OCI-LY7 (cell line): ENCODE measurements around the gene CDK5R2. TPM values are rescaled to one million over a fixed set of nuclear protein-coding genes. Genes with fewer than 3 reads are reported as not detected.

ENCODE experiments used
- BruUV-seq: library from RNA; stranded (reverse); fragments of 400-500 nt; replicated peaks from 2 replicates; lab custom pipeline; 2021; lab: Mats Ljungman, UMichigan
- CTCF ChIA-PET: fragments of 300-600 bp; sonication (Branson Sonifier 250); formaldehyde crosslinking; loops from one replicate; lab custom pipeline; 2022; ENCODE audit warnings: antibody characterized with exemption; ENCODE audit not compliant: unreplicated experiment; lab: Charles Lee
- POLR2A ChIA-PET: fragments of 300-600 bp; sonication (Branson Sonifier 250); formaldehyde crosslinking; loops from one replicate; lab custom pipeline; 2022; ENCODE audit warnings: antibody characterized with exemption; lab: Charles Lee
- DNase-seq: peaks from one replicate; pipeline ENCODE4 v3.0.0-alpha.2; 2015; ENCODE audit warnings: low spot score
- H2AFZ ChIP-seq: fragments of 200-600 bp; sonication (generic), shearing (Covaris generic); 2 replicates; pipeline ENCODE4 v1.6.1; 2014; ENCODE audit warnings: mild to moderate bottlenecking, antibody characterized with exemption, low read length, moderate library complexity
- H3K27ac ChIP-seq: fragments of 200-600 bp; sonication (generic); 2 replicates; pipeline ENCODE4 v1.5.1; 2014; ENCODE audit warnings: mixed run types, low read depth, mild to moderate bottlenecking, moderate library complexity, low read length, inconsistent platforms; ENCODE audit not compliant: poor library complexity, severe bottlenecking
- H3K36me3 ChIP-seq: fragments of 200-600 bp; sonication (generic); 2 replicates; pipeline ENCODE4 v1.6.1; 2014; ENCODE audit warnings: mild to moderate bottlenecking, antibody characterized with exemption, low read length, moderate library complexity, mixed read lengths; ENCODE audit not compliant: insufficient read depth
- H3K4me1 ChIP-seq: fragments of 200-600 bp; sonication (generic); 2 replicates; pipeline ENCODE4 v1.5.1; 2014; ENCODE audit warnings: mild to moderate bottlenecking, low read length; ENCODE audit not compliant: insufficient read depth, poor library complexity, severe bottlenecking
- H3K4me2 ChIP-seq: fragments of 200-600 bp; sonication (generic); 2 replicates; pipeline ENCODE4 v1.6.1; 2014; ENCODE audit warnings: mild to moderate bottlenecking, low read length
- H3K4me3 ChIP-seq: fragments of 200-600 bp; sonication (generic); 2 replicates; pipeline ENCODE4 v1.5.1; 2014; ENCODE audit warnings: mild to moderate bottlenecking, low read depth, low read length; ENCODE audit not compliant: poor library complexity, severe bottlenecking
- H3K79me2 ChIP-seq: fragments of 200-600 bp; sonication (generic); 2 replicates; pipeline ENCODE4 v1.6.1; 2016; ENCODE audit warnings: low read depth, mild to moderate bottlenecking, low read length, moderate library complexity, mixed read lengths; ENCODE audit not compliant: insufficient read depth
- H3K9me2 ChIP-seq: fragments of 200-600 bp; sonication (generic); 2 replicates; pipeline ENCODE4 v1.6.1; 2016; ENCODE audit warnings: mild to moderate bottlenecking, low read length, mixed read lengths; ENCODE audit not compliant: insufficient read depth
- H3K9me3 ChIP-seq: fragments of 200-600 bp; sonication (generic); 2 replicates; pipeline ENCODE4 v1.6.1; 2014; ENCODE audit warnings: mild to moderate bottlenecking, mixed run types, low read length, mixed read lengths
- H4K20me1 ChIP-seq: fragments of 200-600 bp; sonication (generic); 2 replicates; pipeline ENCODE4 v1.6.1; 2014; ENCODE audit warnings: mild to moderate bottlenecking, antibody characterized with exemption, low read length, moderate library complexity, mixed read lengths; ENCODE audit not compliant: insufficient read depth
- EZH2phosphoT487 ChIP-seq: fragments of 200-600 bp; sonication (generic); IDR thresholded peaks from 2 replicates; pipeline ENCODE4 v1.6.1; 2018; ENCODE audit warnings: low read depth, borderline replicate concordance, mild to moderate bottlenecking, mixed run types, antibody characterized with exemption, low read length, moderate library complexity, mixed read lengths
- intact Hi-C: fragments of 100-400 bp; cut with micrococcal nuclease; formaldehyde crosslinking; loops from one replicate; pipeline ENCODE4 v1.10.0; 2022; ENCODE audit not compliant: unreplicated experiment
- total RNA-seq, 2 experiments: library from RNA; depleted of rRNA in 1 of 2; stranded (reverse); fragments of >200 nt in 1 of 2; shearing (Covaris generic) in 1 of 2; gene quantifications; 2 replicates each; pipeline ENCODE4 v1.2.3, GENCODE V29; 2014 to 2022
- TF ChIP-seq, protein P1 (sequence below): fragments of 200-600 bp; sonication (generic); conservative IDR thresholded peaks from 2 replicates; pipeline ENCODE4 v1.5.1; 2014; ENCODE audit warnings: mild to moderate bottlenecking, antibody characterized with exemption, low read length, moderate library complexity, mixed read lengths

CDK5R2 gene
- total RNA-seq, 2 experiments from 2014 or later: 0.09 to 0.63 TPM

DNA sequence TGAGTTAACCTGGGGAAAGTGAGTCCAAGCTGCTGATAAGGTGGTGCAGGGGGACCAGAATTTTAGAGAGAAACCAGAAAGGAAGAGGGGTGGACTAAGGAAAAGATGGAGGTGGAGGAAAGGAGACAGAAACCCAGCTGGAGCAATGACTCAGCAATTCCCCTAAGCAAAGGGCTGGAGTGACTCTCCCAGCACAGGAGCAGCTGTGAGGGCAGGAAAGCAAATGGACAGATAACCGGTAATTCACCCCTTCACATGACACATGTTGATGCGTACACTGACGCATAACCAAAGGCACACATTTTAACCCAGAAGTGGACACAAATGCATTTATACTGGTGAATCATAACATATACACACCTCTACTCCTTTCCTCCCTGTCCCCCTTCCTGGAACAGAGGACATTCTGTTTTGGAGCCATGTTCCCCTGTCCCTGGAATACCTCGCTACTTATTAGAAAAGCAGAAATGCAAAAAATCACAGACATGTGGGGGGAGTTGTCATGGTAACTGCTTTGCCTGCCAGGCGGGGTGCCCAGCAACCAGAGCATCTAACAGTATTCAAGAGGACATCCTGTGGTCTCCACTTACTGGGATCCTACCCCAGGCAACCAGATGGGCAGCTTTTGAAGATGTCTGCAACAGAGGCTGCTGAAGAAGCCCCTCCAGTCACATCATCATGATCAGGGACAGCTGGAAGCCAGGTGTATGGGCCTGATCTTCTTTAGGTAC lies 4.7 kb downstream of the CDK5R2 start:
- no peak for DNase-seq
- no peaks in the 10 kb centered on the region for H3K4me1 ChIP-seq
- no peaks in the 10 kb centered on the region for H4K20me1 ChIP-seq
- ChIA-PET CTCF (interaction anchor here (0.6 kb wide), 1 partner anchor 30 kb away, joined by 3 read pairs; no protein-coding TSS in a partner anchor), POLR2A (interaction anchor here (0.7 kb wide), 1 partner anchor 141 kb away, joined by 4 read pairs; no protein-coding TSS in a partner anchor)
- no peaks in the 10 kb centered on the region for H3K36me3 ChIP-seq
- H3K9me3 ChIP-seq: no peaks in the 10 kb centered on the region
- no peaks in the 10 kb centered on the region for H3K9me2 ChIP-seq
- TF ChIP-seq, protein P1, sequence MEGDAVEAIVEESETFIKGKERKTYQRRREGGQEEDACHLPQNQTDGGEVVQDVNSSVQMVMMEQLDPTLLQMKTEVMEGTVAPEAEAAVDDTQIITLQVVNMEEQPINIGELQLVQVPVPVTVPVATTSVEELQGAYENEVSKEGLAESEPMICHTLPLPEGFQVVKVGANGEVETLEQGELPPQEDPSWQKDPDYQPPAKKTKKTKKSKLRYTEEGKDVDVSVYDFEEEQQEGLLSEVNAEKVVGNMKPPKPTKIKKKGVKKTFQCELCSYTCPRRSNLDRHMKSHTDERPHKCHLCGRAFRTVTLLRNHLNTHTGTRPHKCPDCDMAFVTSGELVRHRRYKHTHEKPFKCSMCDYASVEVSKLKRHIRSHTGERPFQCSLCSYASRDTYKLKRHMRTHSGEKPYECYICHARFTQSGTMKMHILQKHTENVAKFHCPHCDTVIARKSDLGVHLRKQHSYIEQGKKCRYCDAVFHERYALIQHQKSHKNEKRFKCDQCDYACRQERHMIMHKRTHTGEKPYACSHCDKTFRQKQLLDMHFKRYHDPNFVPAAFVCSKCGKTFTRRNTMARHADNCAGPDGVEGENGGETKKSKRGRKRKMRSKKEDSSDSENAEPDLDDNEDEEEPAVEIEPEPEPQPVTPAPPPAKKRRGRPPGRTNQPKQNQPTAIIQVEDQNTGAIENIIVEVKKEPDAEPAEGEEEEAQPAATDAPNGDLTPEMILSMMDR: no peak
- TF ChIP-seq EZH2phosphoT487: no peak
- no peak overlapping the region for H2AFZ ChIP-seq
- H3K27ac ChIP-seq: no peak overlapping the region
- H3K79me2 ChIP-seq: no peaks in the 10 kb centered on the region
- intact Hi-C loops: no loop called here
- H3K4me2 ChIP-seq: no peak overlapping the region
- H3K4me3 ChIP-seq: no peak overlapping the region
- no TSS peak for BruUV-seq

DNA sequence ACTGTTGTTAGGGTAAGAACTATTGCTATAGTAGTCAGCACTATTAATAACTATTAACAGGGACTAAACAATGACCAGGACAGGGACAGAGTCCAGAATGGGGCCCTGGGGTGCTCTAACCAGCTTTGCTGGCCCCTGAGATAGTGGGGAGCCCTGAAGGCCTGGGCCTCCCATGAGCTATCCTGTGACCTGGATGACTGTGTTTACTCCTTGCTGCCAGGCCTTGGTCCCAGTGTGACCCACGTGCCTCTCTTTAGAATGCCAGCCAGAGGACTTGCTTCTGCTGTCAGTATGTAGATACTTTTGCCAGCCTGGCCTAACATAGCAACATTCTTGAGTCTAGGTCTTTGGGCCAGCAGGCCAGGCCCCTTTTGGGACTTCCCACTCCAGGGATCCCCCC lies 11.4 kb downstream of the CDK5R2 start:
- DNase-seq: no peak
- ChIA-PET CTCF (interaction anchor here (0.5 to 0.6 kb wide), 2 partner anchors 311 to 1924 kb away, joined by 4 read pairs; partner anchors contain the start of genes BCS1L and ZNF142), POLR2A (no interaction called here)
- H2AFZ ChIP-seq: no peak overlapping the region
- no TSS peak for BruUV-seq
- H3K36me3 ChIP-seq: no peaks in the 10 kb centered on the region
- H3K4me3 ChIP-seq: no peak overlapping the region
- no peaks in the 10 kb centered on the region for H3K4me1 ChIP-seq
- no peaks in the 10 kb centered on the region; the same call in 1 of the 2 replicates for H4K20me1 ChIP-seq
- no peak overlapping the region for H3K27ac ChIP-seq
- TF ChIP-seq, protein P1: no peak
- TF ChIP-seq EZH2phosphoT487: no peak
- H3K4me2 ChIP-seq: no peak overlapping the region
- intact Hi-C loops: no loop called here
- H3K9me2 ChIP-seq: no peaks in the 10 kb centered on the region
- H3K79me2 ChIP-seq: no peaks in the 10 kb centered on the region
- no peaks in the 10 kb centered on the region for H3K9me3 ChIP-seq
